Astrocyte (in vitro differentiated cells and primary cell): ENCODE results near the gene MYCN. TPM values are rescaled to one million over a fixed set of nuclear protein-coding genes. Genes with fewer than 3 reads are reported as not detected.

Experiments
- DNase-seq: peaks from one replicate; pipeline ENCODE4 v3.0.0-alpha.2; 2010; ENCODE audit warnings: low read depth
- FAIRE-seq: peaks from 2 replicates; lab custom pipeline; 2011; peaks lifted over from hg19 to GRCh38; lab: Jason Lieb, UNC
- H2AFZ ChIP-seq: 2 replicates; pipeline ENCODE4 v1.6.0; 2012; ENCODE audit warnings: low read depth, low read length, inconsistent platforms
- H3K27ac ChIP-seq: 2 replicates; pipeline ENCODE4 v1.5.1; 2011; ENCODE audit warnings: low read depth, low read length, inconsistent platforms
- H3K27me3 ChIP-seq: 2 replicates; pipeline ENCODE4 v1.6.0; 2011; ENCODE audit warnings: low read length, inconsistent platforms; ENCODE audit not compliant: insufficient read depth
- H3K36me3 ChIP-seq: 2 replicates; pipeline ENCODE4 v1.5.1; 2011; ENCODE audit warnings: low read length, inconsistent platforms; ENCODE audit not compliant: insufficient read depth
- H3K4me1 ChIP-seq: 2 replicates; pipeline ENCODE4 v1.5.1; 2011; ENCODE audit warnings: low read length, inconsistent platforms; ENCODE audit not compliant: insufficient read depth
- H3K4me2 ChIP-seq: 2 replicates; pipeline ENCODE4 v1.6.0; 2012; ENCODE audit warnings: low read length, inconsistent platforms
- H3K4me3 ChIP-seq: 2 replicates; pipeline ENCODE4 v1.5.1; 2011; ENCODE audit warnings: low read depth, mild to moderate bottlenecking, low read length, inconsistent platforms; ENCODE audit not compliant: insufficient read depth
- H3K79me2 ChIP-seq: 2 replicates; pipeline ENCODE4 v1.6.0; 2012; ENCODE audit warnings: mild to moderate bottlenecking, low read length, inconsistent platforms; ENCODE audit not compliant: insufficient read depth
- H3K9ac ChIP-seq: 2 replicates; pipeline ENCODE4 v1.6.0; 2012; ENCODE audit warnings: mild to moderate bottlenecking, low read length, inconsistent platforms
- H3K9me3 ChIP-seq: 2 replicates; pipeline ENCODE4 v1.5.1; 2012; ENCODE audit warnings: low read depth, mild to moderate bottlenecking, low read length, inconsistent platforms; ENCODE audit not compliant: insufficient read depth
- H4K20me1 ChIP-seq: 2 replicates; pipeline ENCODE4 v1.6.0; 2012; ENCODE audit warnings: low read length, inconsistent platforms; ENCODE audit not compliant: insufficient read depth
- H3K27ac Mint-ChIP-seq: one replicate; pipeline ENCODE4 v1.8.0; 2021; ENCODE audit warnings: mild to moderate bottlenecking, mixed read lengths; ENCODE audit not compliant: unreplicated experiment
- H3K27me3 Mint-ChIP-seq: one replicate; pipeline ENCODE4 v1.8.0; 2021; ENCODE audit warnings: low read depth, mixed read lengths; ENCODE audit not compliant: unreplicated experiment
- H3K36me3 Mint-ChIP-seq: one replicate; pipeline ENCODE4 v1.8.0; 2021; ENCODE audit warnings: low read depth, mixed read lengths; ENCODE audit not compliant: unreplicated experiment
- H3K4me1 Mint-ChIP-seq: one replicate; pipeline ENCODE4 v1.8.0; 2021; ENCODE audit warnings: low read depth, mixed read lengths; ENCODE audit not compliant: unreplicated experiment
- H3K4me3 Mint-ChIP-seq: one replicate; pipeline ENCODE4 v1.8.0; 2021; ENCODE audit warnings: mild to moderate bottlenecking, moderate library complexity, mixed read lengths; ENCODE audit not compliant: unreplicated experiment
- H3K9me3 Mint-ChIP-seq: one replicate; pipeline ENCODE4 v1.8.0; 2021; ENCODE audit warnings: mild to moderate bottlenecking, mixed read lengths; ENCODE audit not compliant: unreplicated experiment
- EZH2 ChIP-seq: IDR thresholded peaks from 2 replicates; pipeline ENCODE4 v1.6.1; 2012; ENCODE audit warnings: mild to moderate bottlenecking, low read length, inconsistent platforms; ENCODE audit not compliant: insufficient read depth
- total RNA-seq: library from RNA; stranded (reverse); gene quantifications from 2 replicates; pipeline ENCODE4 v1.2.1, GENCODE V29; 2021
- TF ChIP-seq, protein P1 (sequence below): IDR thresholded peaks from 2 replicates; pipeline ENCODE4 v1.5.1; 2011; ENCODE audit warnings: low read depth, mild to moderate bottlenecking, inconsistent platforms, low read length, moderate library complexity; ENCODE audit not compliant: insufficient read depth

MYCN gene
- total RNA-seq, 1 donor from 2014 or later, result 2.6 TPM

DNA sequence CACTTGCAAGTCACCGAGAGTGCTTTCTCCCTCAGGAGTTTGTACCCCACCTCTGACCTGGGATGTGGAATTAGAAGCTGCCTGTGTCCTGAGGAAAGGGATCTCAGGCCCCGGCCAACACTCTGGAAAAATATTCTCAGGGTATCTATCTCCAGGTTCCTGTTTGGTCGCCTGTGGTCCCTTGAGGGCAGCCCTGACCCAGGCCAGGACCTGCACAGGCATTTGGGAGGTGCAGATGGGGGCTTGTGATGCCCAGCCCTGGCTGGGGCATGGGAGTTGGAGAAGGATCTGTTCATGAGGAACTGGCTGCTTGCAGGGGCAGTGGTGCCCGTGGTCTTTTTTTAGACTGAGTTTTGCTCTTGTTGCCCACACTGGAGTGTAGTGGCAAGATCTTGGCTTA, 46.3 kb downstream of the MYCN start:
- no peak overlapping the region for H3K9ac ChIP-seq
- TF ChIP-seq EZH2, result no peak
- TF ChIP-seq, protein P1, sequence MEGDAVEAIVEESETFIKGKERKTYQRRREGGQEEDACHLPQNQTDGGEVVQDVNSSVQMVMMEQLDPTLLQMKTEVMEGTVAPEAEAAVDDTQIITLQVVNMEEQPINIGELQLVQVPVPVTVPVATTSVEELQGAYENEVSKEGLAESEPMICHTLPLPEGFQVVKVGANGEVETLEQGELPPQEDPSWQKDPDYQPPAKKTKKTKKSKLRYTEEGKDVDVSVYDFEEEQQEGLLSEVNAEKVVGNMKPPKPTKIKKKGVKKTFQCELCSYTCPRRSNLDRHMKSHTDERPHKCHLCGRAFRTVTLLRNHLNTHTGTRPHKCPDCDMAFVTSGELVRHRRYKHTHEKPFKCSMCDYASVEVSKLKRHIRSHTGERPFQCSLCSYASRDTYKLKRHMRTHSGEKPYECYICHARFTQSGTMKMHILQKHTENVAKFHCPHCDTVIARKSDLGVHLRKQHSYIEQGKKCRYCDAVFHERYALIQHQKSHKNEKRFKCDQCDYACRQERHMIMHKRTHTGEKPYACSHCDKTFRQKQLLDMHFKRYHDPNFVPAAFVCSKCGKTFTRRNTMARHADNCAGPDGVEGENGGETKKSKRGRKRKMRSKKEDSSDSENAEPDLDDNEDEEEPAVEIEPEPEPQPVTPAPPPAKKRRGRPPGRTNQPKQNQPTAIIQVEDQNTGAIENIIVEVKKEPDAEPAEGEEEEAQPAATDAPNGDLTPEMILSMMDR, result no peak
- FAIRE-seq (no peak), DNase-seq (no peak)
- H3K4me3 Mint-ChIP-seq, result no peak overlapping the region
- no peaks in the 10 kb centered on the region for H3K79me2 ChIP-seq
- peaks cover 4% of the 10 kb centered on the region for H3K4me1 Mint-ChIP-seq
- no peak overlapping the region for H2AFZ ChIP-seq
- H3K27ac Mint-ChIP-seq, result no peak overlapping the region
- H3K27me3 ChIP-seq, result no peaks in the 10 kb centered on the region
- H3K27ac ChIP-seq, result no peak overlapping the region
- no peak overlapping the region for H3K4me2 ChIP-seq
- H3K4me1 ChIP-seq, result no peaks in the 10 kb centered on the region
- no peak overlapping the region for H3K4me3 ChIP-seq
- peaks cover 2% of the 10 kb centered on the region for H3K9me3 Mint-ChIP-seq
- no peaks in the 10 kb centered on the region for H4K20me1 ChIP-seq
- H3K9me3 ChIP-seq, result no peaks in the 10 kb centered on the region
- H3K36me3 Mint-ChIP-seq, result no peaks in the 10 kb centered on the region
- no peaks in the 10 kb centered on the region for H3K36me3 ChIP-seq
- peaks cover 25% of the 10 kb centered on the region for H3K27me3 Mint-ChIP-seq

DNA sequence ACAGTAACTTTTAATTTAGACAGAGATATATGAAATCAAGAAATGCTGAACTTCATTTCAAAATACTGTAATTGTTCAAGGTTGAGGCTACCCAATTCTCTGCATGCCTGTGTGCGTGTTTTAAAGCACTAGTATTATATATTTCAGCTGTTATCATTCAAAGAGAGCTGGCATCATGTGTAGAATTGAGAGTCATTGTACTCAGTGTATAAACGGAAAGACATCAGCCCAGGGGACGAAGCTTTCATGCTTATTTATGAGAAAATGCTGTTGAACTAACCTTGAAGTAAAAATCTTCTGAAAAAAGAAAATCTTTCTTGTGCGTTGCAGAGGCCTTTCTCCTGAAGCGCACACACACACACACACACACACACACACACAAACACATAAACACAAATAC, 48.4 kb downstream of the MYCN start:
- TF ChIP-seq, protein P1, result no peak
- no peak for TF ChIP-seq EZH2
- H3K27ac Mint-ChIP-seq, result no peak overlapping the region

DNA sequence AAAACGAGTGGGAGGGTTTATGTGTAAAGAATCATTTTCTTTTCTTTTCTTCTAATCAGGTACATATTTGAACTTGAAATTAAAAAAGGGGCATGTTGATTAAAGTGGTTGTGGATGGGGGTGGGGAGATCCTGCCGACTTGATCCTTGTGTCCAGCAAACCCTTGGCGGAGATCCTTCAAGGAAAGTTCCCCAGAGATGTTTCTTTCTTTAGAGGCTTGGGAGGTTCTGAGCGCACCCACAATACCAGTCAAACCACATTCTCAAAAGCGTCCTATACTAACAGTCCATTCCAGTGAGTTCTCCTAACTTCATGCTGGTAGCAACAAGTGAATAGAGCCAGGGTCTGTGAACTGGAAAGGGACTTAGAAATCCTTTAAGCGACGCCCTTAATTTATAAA, 49.2 kb downstream of the MYCN start:
- no peak overlapping the region for H3K4me3 ChIP-seq
- H3K4me2 ChIP-seq, result no peak overlapping the region
- H3K27me3 Mint-ChIP-seq, result peaks cover 7% of the 10 kb centered on the region
- no peaks in the 10 kb centered on the region for H3K4me1 ChIP-seq
- H3K9me3 Mint-ChIP-seq, result no peaks in the 10 kb centered on the region
- no peak overlapping the region for H3K27ac Mint-ChIP-seq
- DNase-seq (no peak), FAIRE-seq (no peak)
- H3K36me3 ChIP-seq, result no peaks in the 10 kb centered on the region
- TF ChIP-seq, protein P1, result no peak
- TF ChIP-seq EZH2, result no peak
- H3K9ac ChIP-seq, result no peak overlapping the region
- H3K4me1 Mint-ChIP-seq, result peaks cover 6% of the 10 kb centered on the region
- H2AFZ ChIP-seq, result no peak overlapping the region
- no peak overlapping the region for H3K27ac ChIP-seq
- no peaks in the 10 kb centered on the region for H3K27me3 ChIP-seq
- peaks cover 2% of the 10 kb centered on the region for H3K9me3 ChIP-seq
- no peaks in the 10 kb centered on the region for H3K36me3 Mint-ChIP-seq
- H4K20me1 ChIP-seq, result no peaks in the 10 kb centered on the region
- no peaks in the 10 kb centered on the region for H3K79me2 ChIP-seq
- no peak overlapping the region for H3K4me3 Mint-ChIP-seq

More for the DNA sequence above, 48.4 kb downstream of the MYCN start:
- Histone ChIP-seq H3K79me2 (no peaks in the 10 kb centered on the region), H3K4me1 (no peaks in the 10 kb centered on the region), H4K20me1 (no peaks in the 10 kb centered on the region), H3K9ac (no peak overlapping the region), H3K27ac (no peak overlapping the region), H3K27me3 (no peaks in the 10 kb centered on the region), H2AFZ (no peak overlapping the region), H3K36me3 (no peaks in the 10 kb centered on the region), H3K4me2 (no peak overlapping the region), H3K4me3 (no peak overlapping the region), H3K9me3 (peaks cover 1% of the 10 kb centered on the region)
- Mint-ChIP-seq H3K4me1 (peaks cover 6% of the 10 kb centered on the region), H3K27me3 (peaks cover 12% of the 10 kb centered on the region), H3K36me3 (no peaks in the 10 kb centered on the region), H3K9me3 (peaks cover 2% of the 10 kb centered on the region), H3K4me3 (no peak overlapping the region)
- FAIRE-seq, result no peak
- no peak for DNase-seq
